Astrocyte (in vitro differentiated cells and primary cell): ENCODE measurements around the gene ADORA2A. TPM values are rescaled to one million over a fixed set of nuclear protein-coding genes. Genes with fewer than 3 reads are reported as not detected.

Experiments used
- DNase-seq: peaks from one replicate; pipeline ENCODE4 v3.0.0-alpha.2; 2010; ENCODE audit warnings: low read depth
- FAIRE-seq: peaks from 2 replicates; lab custom pipeline; 2011; peaks lifted over from hg19 to GRCh38; lab: Jason Lieb, UNC
- H2AFZ ChIP-seq: 2 replicates; pipeline ENCODE4 v1.6.0; 2012; ENCODE audit warnings: low read depth, low read length, inconsistent platforms
- H3K27ac ChIP-seq: 2 replicates; pipeline ENCODE4 v1.5.1; 2011; ENCODE audit warnings: low read depth, low read length, inconsistent platforms
- H3K27me3 ChIP-seq: 2 replicates; pipeline ENCODE4 v1.6.0; 2011; ENCODE audit warnings: low read length, inconsistent platforms; ENCODE audit not compliant: insufficient read depth
- H3K36me3 ChIP-seq: 2 replicates; pipeline ENCODE4 v1.5.1; 2011; ENCODE audit warnings: low read length, inconsistent platforms; ENCODE audit not compliant: insufficient read depth
- H3K4me1 ChIP-seq: 2 replicates; pipeline ENCODE4 v1.5.1; 2011; ENCODE audit warnings: low read length, inconsistent platforms; ENCODE audit not compliant: insufficient read depth
- H3K4me2 ChIP-seq: 2 replicates; pipeline ENCODE4 v1.6.0; 2012; ENCODE audit warnings: low read length, inconsistent platforms
- H3K4me3 ChIP-seq: 2 replicates; pipeline ENCODE4 v1.5.1; 2011; ENCODE audit warnings: low read depth, mild to moderate bottlenecking, low read length, inconsistent platforms; ENCODE audit not compliant: insufficient read depth
- H3K79me2 ChIP-seq: 2 replicates; pipeline ENCODE4 v1.6.0; 2012; ENCODE audit warnings: mild to moderate bottlenecking, low read length, inconsistent platforms; ENCODE audit not compliant: insufficient read depth
- H3K9ac ChIP-seq: 2 replicates; pipeline ENCODE4 v1.6.0; 2012; ENCODE audit warnings: mild to moderate bottlenecking, low read length, inconsistent platforms
- H3K9me3 ChIP-seq: 2 replicates; pipeline ENCODE4 v1.5.1; 2012; ENCODE audit warnings: low read depth, mild to moderate bottlenecking, low read length, inconsistent platforms; ENCODE audit not compliant: insufficient read depth
- H4K20me1 ChIP-seq: 2 replicates; pipeline ENCODE4 v1.6.0; 2012; ENCODE audit warnings: low read length, inconsistent platforms; ENCODE audit not compliant: insufficient read depth
- H3K27ac Mint-ChIP-seq: one replicate; pipeline ENCODE4 v1.8.0; 2021; ENCODE audit warnings: mild to moderate bottlenecking, mixed read lengths; ENCODE audit not compliant: unreplicated experiment
- H3K27me3 Mint-ChIP-seq: one replicate; pipeline ENCODE4 v1.8.0; 2021; ENCODE audit warnings: low read depth, mixed read lengths; ENCODE audit not compliant: unreplicated experiment
- H3K36me3 Mint-ChIP-seq: one replicate; pipeline ENCODE4 v1.8.0; 2021; ENCODE audit warnings: low read depth, mixed read lengths; ENCODE audit not compliant: unreplicated experiment
- H3K4me1 Mint-ChIP-seq: one replicate; pipeline ENCODE4 v1.8.0; 2021; ENCODE audit warnings: low read depth, mixed read lengths; ENCODE audit not compliant: unreplicated experiment
- H3K4me3 Mint-ChIP-seq: one replicate; pipeline ENCODE4 v1.8.0; 2021; ENCODE audit warnings: mild to moderate bottlenecking, moderate library complexity, mixed read lengths; ENCODE audit not compliant: unreplicated experiment
- H3K9me3 Mint-ChIP-seq: one replicate; pipeline ENCODE4 v1.8.0; 2021; ENCODE audit warnings: mild to moderate bottlenecking, mixed read lengths; ENCODE audit not compliant: unreplicated experiment
- EZH2 ChIP-seq: IDR thresholded peaks from 2 replicates; pipeline ENCODE4 v1.6.1; 2012; ENCODE audit warnings: mild to moderate bottlenecking, low read length, inconsistent platforms; ENCODE audit not compliant: insufficient read depth
- total RNA-seq: library from RNA; stranded (reverse); gene quantifications from 2 replicates; pipeline ENCODE4 v1.2.1, GENCODE V29; 2021
- TF ChIP-seq, protein P1 (sequence below): IDR thresholded peaks from 2 replicates; pipeline ENCODE4 v1.5.1; 2011; ENCODE audit warnings: low read depth, mild to moderate bottlenecking, inconsistent platforms, low read length, moderate library complexity; ENCODE audit not compliant: insufficient read depth

Gene ADORA2A
- total RNA-seq, 1 donor from 2014 or later = 3.9 TPM

- peak overlapping the region; percentile 45 for H3K4me3 Mint-ChIP-seq
Observed at GRCh38 chr22:24474649-24475255, 47.4 kb downstream of the ADORA2A start.

GRCh38 chr22:24481641-24482040, 54.2 kb downstream of the ADORA2A start:
- H3K9me3 ChIP-seq = no peaks in the 10 kb centered on the region
- no peaks in the 10 kb centered on the region for H4K20me1 ChIP-seq
- H3K27me3 ChIP-seq = no peaks in the 10 kb centered on the region
- H3K36me3 ChIP-seq = no peaks in the 10 kb centered on the region
- Mint-ChIP-seq H3K4me3 (no peak overlapping the region), H3K36me3 (no peaks in the 10 kb centered on the region), H3K27ac (peak overlapping the region; percentile 90), H3K4me1 (peaks cover 40% of the 10 kb centered on the region), H3K9me3 (peaks cover 3% of the 10 kb centered on the region), H3K27me3 (no peaks in the 10 kb centered on the region)
- no peak for DNase-seq
- no peak overlapping the region for H2AFZ ChIP-seq
- no peak overlapping the region for H3K4me2 ChIP-seq
- H3K4me3 ChIP-seq = no peak overlapping the region
- H3K4me1 ChIP-seq = peaks cover 19% of the 10 kb centered on the region
- no peaks in the 10 kb centered on the region for H3K79me2 ChIP-seq
- no peak for FAIRE-seq
- H3K9ac ChIP-seq = no peak overlapping the region
- no peak for TF ChIP-seq EZH2
- TF ChIP-seq, protein P1, sequence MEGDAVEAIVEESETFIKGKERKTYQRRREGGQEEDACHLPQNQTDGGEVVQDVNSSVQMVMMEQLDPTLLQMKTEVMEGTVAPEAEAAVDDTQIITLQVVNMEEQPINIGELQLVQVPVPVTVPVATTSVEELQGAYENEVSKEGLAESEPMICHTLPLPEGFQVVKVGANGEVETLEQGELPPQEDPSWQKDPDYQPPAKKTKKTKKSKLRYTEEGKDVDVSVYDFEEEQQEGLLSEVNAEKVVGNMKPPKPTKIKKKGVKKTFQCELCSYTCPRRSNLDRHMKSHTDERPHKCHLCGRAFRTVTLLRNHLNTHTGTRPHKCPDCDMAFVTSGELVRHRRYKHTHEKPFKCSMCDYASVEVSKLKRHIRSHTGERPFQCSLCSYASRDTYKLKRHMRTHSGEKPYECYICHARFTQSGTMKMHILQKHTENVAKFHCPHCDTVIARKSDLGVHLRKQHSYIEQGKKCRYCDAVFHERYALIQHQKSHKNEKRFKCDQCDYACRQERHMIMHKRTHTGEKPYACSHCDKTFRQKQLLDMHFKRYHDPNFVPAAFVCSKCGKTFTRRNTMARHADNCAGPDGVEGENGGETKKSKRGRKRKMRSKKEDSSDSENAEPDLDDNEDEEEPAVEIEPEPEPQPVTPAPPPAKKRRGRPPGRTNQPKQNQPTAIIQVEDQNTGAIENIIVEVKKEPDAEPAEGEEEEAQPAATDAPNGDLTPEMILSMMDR = no peak
- no peak overlapping the region for H3K27ac ChIP-seq

More at GRCh38 chr22:24474649-24475255, 47.4 kb downstream of the ADORA2A start:
- Histone ChIP-seq H4K20me1 (no peaks in the 10 kb centered on the region), H2AFZ (no peak overlapping the region), H3K27me3 (no peaks in the 10 kb centered on the region), H3K9me3 (no peaks in the 10 kb centered on the region), H3K36me3 (no peaks in the 10 kb centered on the region), H3K27ac (peak overlapping the region; percentile 93), H3K9ac (no peak overlapping the region), H3K4me1 (peaks cover 27% of the 10 kb centered on the region), H3K4me2 (peak overlapping the region; percentile 21), H3K4me3 (no peak overlapping the region), H3K79me2 (no peaks in the 10 kb centered on the region)
- Mint-ChIP-seq H3K36me3 (no peaks in the 10 kb centered on the region), H3K27ac (peak overlapping the region; percentile 94), H3K9me3 (peaks cover 3% of the 10 kb centered on the region), H3K27me3 (no peaks in the 10 kb centered on the region), H3K4me1 (peaks cover 21% of the 10 kb centered on the region)
- TF ChIP-seq, protein P1 = no peak
- TF ChIP-seq EZH2 = no peak
- DNase-seq (peak; percentile 86), FAIRE-seq (no peak)

DNA sequence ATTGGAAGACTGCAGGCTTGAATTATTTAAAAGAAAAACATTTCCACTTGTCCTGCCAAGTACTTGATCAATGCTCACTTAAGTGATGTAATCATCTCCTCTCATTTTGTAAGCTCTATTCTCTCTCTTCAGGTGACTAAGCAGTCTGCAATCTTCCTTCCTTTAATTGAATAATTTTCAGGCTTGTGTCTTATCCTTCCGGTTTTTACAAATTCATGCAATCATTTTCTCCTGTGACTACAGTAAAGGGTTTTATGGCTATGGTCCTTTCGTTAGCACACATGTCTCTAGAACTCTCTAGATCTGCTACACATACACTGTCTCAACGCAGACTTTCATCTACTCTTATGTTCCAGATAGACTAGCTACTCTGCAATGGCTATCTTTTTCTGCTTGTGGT, 55.2 kb downstream of the ADORA2A start:
- FAIRE-seq (peak; percentile 26), DNase-seq (peak; percentile 93)
- Histone ChIP-seq H3K27me3 (no peaks in the 10 kb centered on the region), H3K9me3 (no peaks in the 10 kb centered on the region), H3K9ac (no peak overlapping the region), H4K20me1 (no peaks in the 10 kb centered on the region), H3K27ac (no peak overlapping the region), H3K4me1 (peaks cover 27% of the 10 kb centered on the region), H3K4me2 (peak overlapping the region; percentile 27), H3K36me3 (no peaks in the 10 kb centered on the region), H2AFZ (no peak overlapping the region), H3K79me2 (no peaks in the 10 kb centered on the region), H3K4me3 (no peak overlapping the region)
- TF ChIP-seq, protein P1 = no peak
- no peak for TF ChIP-seq EZH2
- Mint-ChIP-seq H3K27ac (peak overlapping the region; percentile 90), H3K9me3 (no peaks in the 10 kb centered on the region), H3K36me3 (no peaks in the 10 kb centered on the region), H3K27me3 (no peaks in the 10 kb centered on the region), H3K4me3 (no peak overlapping the region), H3K4me1 (peaks cover 45% of the 10 kb centered on the region)
